HepG2 (cell line): ENCODE measurements around the gene GPRIN2. TPM values are rescaled to one million over a fixed set of nuclear protein-coding genes. Genes with fewer than 3 reads are reported as not detected.

Experiments used
- ATAC-seq: fragments of 200-7000 bp; cut with Tn5 transposase; 3 replicates; pipeline ENCODE4 v1.9.1; 2020; ENCODE audit warnings: mild to moderate bottlenecking, moderate library complexity
- BruUV-seq: library from RNA; stranded (reverse); fragments of 400-500 nt; replicated peaks from 2 replicates; lab custom pipeline; 2021; lab: Mats Ljungman, UMichigan
- CTCF ChIA-PET: fragments of 300-600 bp; formaldehyde crosslinking; extraction: SDS; loops from one replicate; lab custom pipeline; 2021; ENCODE audit warnings: low total read pairs, inconsistent platforms, low intra/inter-chr PET ratio; lab: Yijun Ruan, JAX
- POLR2A ChIA-PET: fragments of 350-600 bp; sonication (Branson Sonifier 250); formaldehyde crosslinking; loops from one replicate; lab custom pipeline; 2020; ENCODE audit warnings: antibody characterized with exemption, inconsistent platforms; lab: Yijun Ruan, JAX
- DNase-seq: peaks from one replicate; pipeline ENCODE4 v3.0.0-alpha.2; 2015; ENCODE audit warnings: low spot score
- FAIRE-seq: peaks from 3 replicates; lab custom pipeline; 2011; peaks lifted over from hg19 to GRCh38; lab: Jason Lieb, UNC
- H2AFZ ChIP-seq: one replicate; pipeline ENCODE4 v1.6.1; 2011; ENCODE audit warnings: low read length, inconsistent platforms
- H3K27ac ChIP-seq: fragments of 300-600 bp; 3 replicates; pipeline ENCODE4 v1.8.0; 2011; ENCODE audit warnings: mixed run types, mild to moderate bottlenecking, mixed read lengths, low read length, inconsistent platforms; ENCODE audit not compliant: insufficient read depth; ENCODE audit errors: extremely low read length
- H3K27me3 ChIP-seq, 2 experiments: fragments of 200-600 bp in 1 of 2; 2 replicates in 1 of 2; 3 replicates in 1 of 2; pipeline versions ENCODE4 v1.6.0 to v1.8.0; 2011; ENCODE audit warnings: low read length in 2 of 2, mild to moderate bottlenecking in 2 of 2, moderate library complexity in 2 of 2, inconsistent platforms in 1 of 2; ENCODE audit not compliant: insufficient read depth in 2 of 2, control insufficient read depth in 1 of 2
- H3K36me3 ChIP-seq, 2 experiments: fragments of 200-600 bp in 1 of 2; replicated peaks in 1 of 2; 2 replicates in 1 of 2; 3 replicates in 1 of 2; pipeline versions ENCODE4 v1.5.1 to v1.8.0; 2011; ENCODE audit warnings: low read length in 2 of 2, inconsistent platforms in 1 of 2; ENCODE audit not compliant: insufficient read depth in 2 of 2, control insufficient read depth in 1 of 2
- H3K4me1 ChIP-seq: 2 replicates; pipeline ENCODE4 v1.5.1; 2012; ENCODE audit warnings: low read length, inconsistent platforms; ENCODE audit not compliant: insufficient read depth
- H3K4me2 ChIP-seq: 2 replicates; pipeline ENCODE4 v1.6.0; 2011; ENCODE audit warnings: low read depth, low read length, inconsistent platforms
- H3K4me3 ChIP-seq, 3 experiments: fragments of 200-600 bp in 1 of 3; sonication (generic), shearing (Covaris generic) in 1 of 3; replicated peaks in 1 of 3; 2 replicates each; pipeline ENCODE4 v1.5.1; 2011 to 2016; ENCODE audit warnings: low read length in 3 of 3, inconsistent platforms in 2 of 3, low read depth in 2 of 3, mild to moderate bottlenecking in 2 of 3, control low read depth in 1 of 3, mixed read lengths in 1 of 3; ENCODE audit not compliant: insufficient read depth in 1 of 3
- H3K79me2 ChIP-seq: one replicate; pipeline ENCODE4 v1.6.1; 2011; ENCODE audit warnings: low read length, inconsistent platforms; ENCODE audit not compliant: insufficient read depth
- H3K9ac ChIP-seq: 2 replicates; pipeline ENCODE4 v1.6.0; 2011; ENCODE audit warnings: mild to moderate bottlenecking, low read depth, low read length, inconsistent platforms; ENCODE audit not compliant: insufficient read depth
- H3K9me3 ChIP-seq: 2 replicates; pipeline ENCODE4 v1.5.1; 2012; ENCODE audit warnings: mild to moderate bottlenecking, low read length
- H4K20me1 ChIP-seq: 2 replicates; pipeline ENCODE4 v1.6.0; 2011; ENCODE audit warnings: inconsistent platforms, mild to moderate bottlenecking, low read length, moderate library complexity; ENCODE audit not compliant: insufficient read depth
- ARID5B ChIP-seq: IDR thresholded peaks from 2 replicates; pipeline ENCODE4 v1.4.0; 2020; ENCODE audit warnings: mild to moderate bottlenecking, missing genetic modification reagents
- GZF1 ChIP-seq: sonication (generic); formaldehyde crosslinking; IDR thresholded peaks from 2 replicates; pipeline ENCODE4 v1.5.1; 2020; ENCODE audit warnings: mild to moderate bottlenecking, missing genetic modification reagents
- PLSCR1 ChIP-seq: sonication (generic); formaldehyde crosslinking; IDR thresholded peaks from 2 replicates; pipeline ENCODE4 v1.5.0; 2020; ENCODE audit warnings: missing genetic modification reagents, mild to moderate bottlenecking, borderline replicate concordance
- SIN3A ChIP-seq: IDR thresholded peaks from 2 replicates; pipeline ENCODE4 v1.6.1; 2011; ENCODE audit warnings: low read depth, mild to moderate bottlenecking, control low read depth, low read length, borderline replicate concordance
- SSRP1 ChIP-seq: IDR thresholded peaks from 2 replicates; pipeline ENCODE4 v1.6.1; 2016; ENCODE audit warnings: control low read depth
- ZFP41 ChIP-seq: sonication (generic); formaldehyde crosslinking; IDR thresholded peaks from 2 replicates; pipeline ENCODE4 v1.4.0; 2020; ENCODE audit warnings: mild to moderate bottlenecking, missing genetic modification reagents, borderline replicate concordance
- ZNF768 ChIP-seq: sonication (generic); formaldehyde crosslinking; IDR thresholded peaks from 2 replicates; pipeline ENCODE4 v1.4.0; 2020; ENCODE audit warnings: missing genetic modification reagents
- ZNF841 ChIP-seq: sonication (generic); formaldehyde crosslinking; IDR thresholded peaks from 2 replicates; pipeline ENCODE4 v1.8.1; 2023; ENCODE audit warnings: missing genetic modification reagents, borderline replicate concordance
- WGBS: methylation state at CpG from one replicate; pipeline ENCODE4 v1.1.6; 2017; ENCODE audit warnings: low lambda C conversion rate; 5-methylcytosine and 5-hydroxymethylcytosine counted together
- in situ Hi-C: cut with HindIII; loops from 2 replicates; pipeline ENCODE4 v1.10.0; 2017; ENCODE audit warnings: low pct_unique_long_range_greater_than_20kb; ENCODE audit not compliant: extremely low pct_ligation_motif_present
- intact Hi-C: fragments of 100-400 bp; cut with micrococcal nuclease; formaldehyde crosslinking; loops from one replicate; pipeline ENCODE4 v1.10.0; 2022; ENCODE audit not compliant: unreplicated experiment
- polyA plus RNA-seq, 8 experiments: library from polyadenylated mRNA; depleted of rRNA in 3 of 8; stranded (reverse) in 7 of 8; unstranded in 1 of 8; fragments of >200 nt; fragmentation: Illumina TruSeq in 4 of 8; extraction: Trizol in 4 of 8; gene quantifications; 2 replicates each; pipeline versions ENCODE4 v1.2.1 to v1.2.3, GENCODE V29; 2011 to 2016; ENCODE audit warnings: low read depth in 4 of 8, missing spikeins in 1 of 8, mixed read lengths in 1 of 8; ENCODE audit not compliant: insufficient read depth in 1 of 8
- total RNA-seq, 5 experiments: library from RNA; depleted of rRNA; stranded (reverse); fragments of >200 nt; fragmentation: Illumina TruSeq; extraction: Trizol; gene quantifications; 2 replicates each; pipeline ENCODE4 v1.2.3, GENCODE V29; 2016; ENCODE audit warnings: low read depth in 1 of 5
- TF ChIP-seq, protein P1 (sequence below): sonication (generic); formaldehyde crosslinking; IDR thresholded peaks from 2 replicates; pipeline ENCODE4 v1.4.0; 2020; ENCODE audit warnings: mild to moderate bottlenecking, missing genetic modification reagents
- TF ChIP-seq, protein P2 (sequence below): sonication (generic); formaldehyde crosslinking; conservative IDR thresholded peaks from 2 replicates; pipeline ENCODE4 v1.8.0; 2022; ENCODE audit warnings: low read depth, missing genetic modification reagents

The GPRIN2 gene
- total and polyA plus RNA-seq, 2 of the 13 experiments (the other 11 are each of a cell fraction or from before 2014, with no cell fraction given), result not detected

GRCh38 chr10:46550076-46550790 is 6.2 kb downstream of the GPRIN2 start:
- DNase-seq (no peak), ATAC-seq (0 out of 3 replicates have a peak, but pooled peaks have one; percentile 4), FAIRE-seq (no peak)
- CTCF ChIA-PET, result no interaction called here
- BruUV-seq, result no TSS peak
- Histone ChIP-seq H3K9me3 (no peaks in the 10 kb centered on the region), H3K79me2 (no peaks in the 10 kb centered on the region), H4K20me1 (no peaks in the 10 kb centered on the region; the same call in 1 of the 2 replicates), H3K4me1 (no peaks in the 10 kb centered on the region), H3K4me3 (no peak overlapping the region), H3K27ac (no peak overlapping the region), H3K4me2 (no peak overlapping the region), H3K9ac (no peak overlapping the region), H3K36me3 (no peaks in the 10 kb centered on the region), H3K27me3 (peaks cover 18 to 88% of the 10 kb centered on the region in 2 experiments), H2AFZ (no peak overlapping the region)
- POLR2A ChIA-PET, result no interaction called here
- 41% methylated on average over 19 of the region's 20 CpGs for WGBS
- intact Hi-C loops, result no loop called here
- in situ Hi-C loops, result no loop called here
- TF ChIP-seq ARID5B, result no peak
- TF ChIP-seq PLSCR1 (CRISPR knock-in tag), result no peak
- no peak for TF ChIP-seq SSRP1
- TF ChIP-seq SIN3A, result no peak
- TF ChIP-seq ZNF768 (CRISPR knock-in tag), result no peak
- no peak for TF ChIP-seq GZF1 (CRISPR knock-in tag)
- TF ChIP-seq, protein P1, sequence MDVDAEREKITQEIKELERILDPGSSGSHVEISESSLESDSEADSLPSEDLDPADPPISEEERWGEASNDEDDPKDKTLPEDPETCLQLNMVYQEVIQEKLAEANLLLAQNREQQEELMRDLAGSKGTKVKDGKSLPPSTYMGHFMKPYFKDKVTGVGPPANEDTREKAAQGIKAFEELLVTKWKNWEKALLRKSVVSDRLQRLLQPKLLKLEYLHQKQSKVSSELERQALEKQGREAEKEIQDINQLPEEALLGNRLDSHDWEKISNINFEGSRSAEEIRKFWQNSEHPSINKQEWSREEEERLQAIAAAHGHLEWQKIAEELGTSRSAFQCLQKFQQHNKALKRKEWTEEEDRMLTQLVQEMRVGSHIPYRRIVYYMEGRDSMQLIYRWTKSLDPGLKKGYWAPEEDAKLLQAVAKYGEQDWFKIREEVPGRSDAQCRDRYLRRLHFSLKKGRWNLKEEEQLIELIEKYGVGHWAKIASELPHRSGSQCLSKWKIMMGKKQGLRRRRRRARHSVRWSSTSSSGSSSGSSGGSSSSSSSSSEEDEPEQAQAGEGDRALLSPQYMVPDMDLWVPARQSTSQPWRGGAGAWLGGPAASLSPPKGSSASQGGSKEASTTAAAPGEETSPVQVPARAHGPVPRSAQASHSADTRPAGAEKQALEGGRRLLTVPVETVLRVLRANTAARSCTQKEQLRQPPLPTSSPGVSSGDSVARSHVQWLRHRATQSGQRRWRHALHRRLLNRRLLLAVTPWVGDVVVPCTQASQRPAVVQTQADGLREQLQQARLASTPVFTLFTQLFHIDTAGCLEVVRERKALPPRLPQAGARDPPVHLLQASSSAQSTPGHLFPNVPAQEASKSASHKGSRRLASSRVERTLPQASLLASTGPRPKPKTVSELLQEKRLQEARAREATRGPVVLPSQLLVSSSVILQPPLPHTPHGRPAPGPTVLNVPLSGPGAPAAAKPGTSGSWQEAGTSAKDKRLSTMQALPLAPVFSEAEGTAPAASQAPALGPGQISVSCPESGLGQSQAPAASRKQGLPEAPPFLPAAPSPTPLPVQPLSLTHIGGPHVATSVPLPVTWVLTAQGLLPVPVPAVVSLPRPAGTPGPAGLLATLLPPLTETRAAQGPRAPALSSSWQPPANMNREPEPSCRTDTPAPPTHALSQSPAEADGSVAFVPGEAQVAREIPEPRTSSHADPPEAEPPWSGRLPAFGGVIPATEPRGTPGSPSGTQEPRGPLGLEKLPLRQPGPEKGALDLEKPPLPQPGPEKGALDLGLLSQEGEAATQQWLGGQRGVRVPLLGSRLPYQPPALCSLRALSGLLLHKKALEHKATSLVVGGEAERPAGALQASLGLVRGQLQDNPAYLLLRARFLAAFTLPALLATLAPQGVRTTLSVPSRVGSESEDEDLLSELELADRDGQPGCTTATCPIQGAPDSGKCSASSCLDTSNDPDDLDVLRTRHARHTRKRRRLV (CRISPR knock-in tag), result no peak
- no peak for TF ChIP-seq ZFP41 (CRISPR knock-in tag)
- no peak for TF ChIP-seq ZNF841 (CRISPR knock-in tag)
- TF ChIP-seq, protein P2, sequence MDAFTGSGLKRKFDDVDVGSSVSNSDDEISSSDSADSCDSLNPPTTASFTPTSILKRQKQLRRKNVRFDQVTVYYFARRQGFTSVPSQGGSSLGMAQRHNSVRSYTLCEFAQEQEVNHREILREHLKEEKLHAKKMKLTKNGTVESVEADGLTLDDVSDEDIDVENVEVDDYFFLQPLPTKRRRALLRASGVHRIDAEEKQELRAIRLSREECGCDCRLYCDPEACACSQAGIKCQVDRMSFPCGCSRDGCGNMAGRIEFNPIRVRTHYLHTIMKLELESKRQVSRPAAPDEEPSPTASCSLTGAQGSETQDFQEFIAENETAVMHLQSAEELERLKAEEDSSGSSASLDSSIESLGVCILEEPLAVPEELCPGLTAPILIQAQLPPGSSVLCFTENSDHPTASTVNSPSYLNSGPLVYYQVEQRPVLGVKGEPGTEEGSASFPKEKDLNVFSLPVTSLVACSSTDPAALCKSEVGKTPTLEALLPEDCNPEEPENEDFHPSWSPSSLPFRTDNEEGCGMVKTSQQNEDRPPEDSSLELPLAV (CRISPR knock-in tag), result no peak
